ENCODE measurements around the gene TBC1D1. TPM values are rescaled to one million over a fixed set of nuclear protein-coding genes. Genes with fewer than 3 reads are reported as not detected.
A peak's percentile ranks its signal among the peaks of the same experiment; 100 is the strongest.

The TBC1D1 gene
- total and polyA plus RNA-seq, 4 experiments from 2014 or later = 15.3 to 46.7 (median 34.3) TPM

DNA sequence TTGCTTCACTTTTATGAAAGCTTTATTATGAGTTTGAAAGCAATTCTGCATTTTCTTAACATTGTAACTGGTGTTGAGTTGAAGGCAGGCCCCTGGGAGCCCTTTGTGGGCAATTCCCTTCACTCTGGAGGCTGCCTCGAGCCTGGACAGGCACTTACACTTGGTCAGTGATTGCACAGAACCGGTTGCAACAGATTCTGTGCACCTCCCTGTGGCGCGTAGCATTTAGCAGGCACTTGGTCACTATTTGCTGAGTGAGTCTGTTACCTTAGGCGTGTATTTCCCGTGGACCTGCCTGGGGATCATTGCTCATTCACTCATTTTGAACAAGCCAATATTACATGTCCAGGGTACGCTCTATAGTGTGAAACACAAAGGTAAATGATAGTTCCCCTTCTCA is 149.7 kb downstream of the TBC1D1 start:
- ChIA-PET POLR2A (ENCODE audit: partially characterized antibody) (no interaction called here), CTCF (ENCODE audit: partially characterized antibody) (interaction anchor here (1.2 kb wide), 2 partner anchors 237 to 239 kb away, joined by 4 to 5 read pairs; no protein-coding TSS in a partner anchor)
- H3K27me3 ChIP-seq (ENCODE audit: insufficient read depth, low read length) = no peaks in the 10 kb centered on the region
- H3K36me3 ChIP-seq (ENCODE audit: insufficient read depth, low read length) = no peaks in the 10 kb centered on the region
- Mint-ChIP-seq H3K4me1 (no peaks in the 10 kb centered on the region), H3K27me3 (no peaks in the 10 kb centered on the region), H3K4me3 (no peak overlapping the region), H3K27ac (peak overlapping the region in 1 of 7 donors; percentile 37), H3K9me3 (no peaks in the 10 kb centered on the region), H3K36me3 (peaks cover 31 to 54% of the 10 kb centered on the region in 2 donors)
- H3K4me1 ChIP-seq (ENCODE audit: insufficient read depth, low read length) = no peaks in the 10 kb centered on the region
- no peak overlapping the region for H3K4me3 ChIP-seq (ENCODE audit: low read length in 2 of 2)
- intact Hi-C loops (cut with micrococcal nuclease) = no loop called here
- no peaks in the 10 kb centered on the region for H3K9me3 ChIP-seq (ENCODE audit: control insufficient read depth in 1 of 2, low read length in 2 of 2)
- no peak overlapping the region for H3K27ac ChIP-seq (ENCODE audit: low read depth, low read length)
- no peak for DNase-seq

DNA sequence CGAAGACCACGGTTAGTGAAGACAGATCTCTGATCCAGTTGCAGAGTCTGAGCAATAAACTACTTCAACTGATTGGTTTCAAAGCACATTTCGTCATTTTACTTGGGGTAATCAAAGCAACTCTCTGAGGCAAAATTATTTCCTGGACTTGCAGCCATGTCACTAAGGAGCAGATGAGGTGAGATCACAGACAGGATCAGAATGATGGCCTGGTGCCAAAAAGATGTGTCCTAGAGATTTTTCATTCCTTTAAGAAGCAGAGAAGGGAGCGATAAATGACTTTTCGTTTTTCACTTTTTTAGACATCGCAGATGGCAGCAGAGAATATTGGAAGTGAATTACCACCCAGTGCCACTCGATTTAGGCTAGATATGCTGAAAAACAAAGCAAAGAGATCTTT is 153.2 kb downstream of the TBC1D1 start:
- Mint-ChIP-seq H3K27me3 (no peaks in the 10 kb centered on the region), H3K4me3 (no peak overlapping the region), H3K4me1 (no peaks in the 10 kb centered on the region), H3K27ac (peak overlapping the region in 1 of 7 donors; percentile 25), H3K9me3 (no peaks in the 10 kb centered on the region), H3K36me3 (peaks cover 32 to 49% of the 10 kb centered on the region in 2 donors)
- H3K27me3 ChIP-seq (ENCODE audit: insufficient read depth, low read length) = no peaks in the 10 kb centered on the region
- peaks cover 4% of the 10 kb centered on the region for H3K36me3 ChIP-seq (ENCODE audit: insufficient read depth, low read length)
- ChIA-PET POLR2A (ENCODE audit: partially characterized antibody) (no interaction called here), CTCF (ENCODE audit: partially characterized antibody) (interaction anchor here (0.9 kb wide), 1 partner anchor 817 kb away, joined by 3 read pairs; no protein-coding TSS in a partner anchor)
- DNase-seq = no peak
- no peaks in the 10 kb centered on the region for H3K9me3 ChIP-seq (ENCODE audit: control insufficient read depth in 1 of 2, low read length in 2 of 2)
- intact Hi-C loops (cut with micrococcal nuclease) = no loop called here
- no peak overlapping the region for H3K27ac ChIP-seq (ENCODE audit: low read depth, low read length)
- no peak overlapping the region for H3K4me3 ChIP-seq (ENCODE audit: low read length in 2 of 2)
- no peaks in the 10 kb centered on the region for H3K4me1 ChIP-seq (ENCODE audit: insufficient read depth, low read length)

DNA sequence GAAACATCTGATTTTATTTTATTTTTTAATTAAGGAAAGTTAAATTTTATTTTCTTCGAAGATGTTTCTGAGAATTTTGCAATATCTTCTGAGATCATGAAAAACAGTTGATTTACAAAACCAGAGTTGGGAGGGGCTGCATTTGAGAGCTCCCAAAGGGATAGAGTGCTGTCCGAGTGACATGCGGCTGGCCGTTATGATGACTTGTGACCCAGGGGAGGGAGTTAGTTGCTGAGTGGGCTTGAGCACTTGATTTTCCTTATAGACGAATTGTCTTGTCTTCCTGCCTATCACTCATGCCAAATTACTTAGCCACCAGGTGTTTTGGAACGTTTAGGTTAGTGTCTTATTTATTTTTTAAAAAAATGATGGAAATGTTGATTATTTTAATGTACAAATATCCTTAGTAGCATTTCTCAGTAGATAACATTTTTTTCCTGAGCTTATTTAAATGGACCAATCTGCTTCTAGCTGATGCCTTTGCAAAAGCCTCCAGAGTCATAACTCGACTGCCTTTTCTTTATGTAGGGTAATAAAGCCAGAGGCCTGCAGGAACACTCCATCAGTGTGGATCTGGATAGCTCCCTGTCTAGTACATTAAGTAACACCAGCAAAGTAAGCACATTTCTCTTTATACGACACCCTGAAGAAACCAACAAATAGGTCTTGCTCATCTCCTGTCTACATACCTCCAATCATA is 154.6 kb downstream of the TBC1D1 start:
- no peak overlapping the region for H3K4me3 Mint-ChIP-seq
- H3K27ac Mint-ChIP-seq = peak overlapping the region in 1 of 7 donors; percentile 25
- Histone ChIP-seq H3K36me3 (ENCODE audit: insufficient read depth, low read length) (peaks cover 15% of the 10 kb centered on the region), H3K27me3 (ENCODE audit: insufficient read depth, low read length) (no peaks in the 10 kb centered on the region), H3K27ac (ENCODE audit: low read depth, low read length) (no peak overlapping the region), H3K9me3 (ENCODE audit: control insufficient read depth in 1 of 2, low read length in 2 of 2) (no peaks in the 10 kb centered on the region), H3K4me1 (ENCODE audit: insufficient read depth, low read length) (no peaks in the 10 kb centered on the region), H3K4me3 (ENCODE audit: low read length in 2 of 2) (no peak overlapping the region)
- intact Hi-C loops (cut with micrococcal nuclease) = no loop called here
- no peak for DNase-seq
- ChIA-PET CTCF (ENCODE audit: partially characterized antibody) (interaction anchor here (1.3 kb wide), 2 partner anchors 10 to 17 kb away, joined by 4 to 6 read pairs; no protein-coding TSS in a partner anchor), POLR2A (ENCODE audit: partially characterized antibody) (interaction anchor here (0.7 kb wide), 1 partner anchor 10 kb away, joined by 3 read pairs; no protein-coding TSS in a partner anchor)
- peaks cover 38 to 55% of the 10 kb centered on the region in 2 donors for H3K36me3 Mint-ChIP-seq
- H3K4me1 Mint-ChIP-seq = no peaks in the 10 kb centered on the region
- H3K9me3 Mint-ChIP-seq = no peaks in the 10 kb centered on the region
- H3K27me3 Mint-ChIP-seq = no peaks in the 10 kb centered on the region

DNA sequence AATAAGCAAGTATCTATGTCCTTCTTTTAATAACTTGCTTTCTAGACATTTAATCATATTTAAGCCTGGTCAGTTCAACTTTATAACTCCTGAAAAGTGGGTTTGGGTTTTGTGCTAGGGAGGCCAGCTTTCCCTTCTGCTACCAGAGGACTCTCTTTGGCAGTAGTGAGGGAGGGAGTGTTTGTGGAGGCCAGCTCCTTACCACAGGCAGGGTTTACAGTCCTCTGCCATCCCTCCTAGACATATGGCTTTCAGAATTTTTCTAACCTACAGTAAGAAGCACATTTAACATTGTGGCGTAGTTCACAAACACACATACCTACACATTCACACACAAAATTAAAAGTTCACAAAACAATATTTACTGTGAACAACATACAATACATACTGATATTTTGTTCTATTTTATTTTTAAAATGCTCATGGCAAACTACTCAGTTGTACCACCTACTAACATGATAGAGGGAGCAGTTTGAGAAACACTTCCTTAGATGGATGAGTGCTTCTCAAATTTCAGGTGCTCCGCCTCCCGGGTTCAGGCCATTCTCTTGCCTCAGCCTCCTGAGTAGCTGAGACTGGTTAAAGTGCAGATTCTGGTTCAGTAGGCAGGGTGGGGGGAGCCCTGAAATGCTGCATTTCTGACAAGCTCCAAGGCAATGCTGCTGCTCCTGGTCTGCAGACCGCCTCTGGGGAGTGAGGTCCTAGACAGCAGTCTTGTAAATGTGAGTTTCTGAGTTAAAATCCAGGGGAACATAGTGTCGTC is 156.0 kb downstream of the TBC1D1 start:
- Histone ChIP-seq H3K27me3 (ENCODE audit: insufficient read depth, low read length) (no peaks in the 10 kb centered on the region), H3K9me3 (ENCODE audit: control insufficient read depth in 1 of 2, low read length in 2 of 2) (no peaks in the 10 kb centered on the region), H3K4me3 (ENCODE audit: low read length in 2 of 2) (no peak overlapping the region), H3K36me3 (ENCODE audit: insufficient read depth, low read length) (peaks cover 15% of the 10 kb centered on the region), H3K27ac (ENCODE audit: low read depth, low read length) (no peak overlapping the region), H3K4me1 (ENCODE audit: insufficient read depth, low read length) (no peaks in the 10 kb centered on the region)
- no peaks in the 10 kb centered on the region for H3K27me3 Mint-ChIP-seq
- peaks cover 46 to 59% of the 10 kb centered on the region in 2 donors for H3K36me3 Mint-ChIP-seq
- H3K9me3 Mint-ChIP-seq = no peaks in the 10 kb centered on the region
- intact Hi-C loops (cut with micrococcal nuclease) = no loop called here
- ChIA-PET POLR2A (ENCODE audit: partially characterized antibody) (no interaction called here), CTCF (ENCODE audit: partially characterized antibody) (interaction anchor here (0.6 kb wide), 1 partner anchor 273 kb away, joined by 3 read pairs; no protein-coding TSS in a partner anchor)
- H3K27ac Mint-ChIP-seq = peak overlapping the region in 5 of 7 donors; percentile 8 to 73 (median 24)
- no peak overlapping the region for H3K4me3 Mint-ChIP-seq
- no peaks in the 10 kb centered on the region for H3K4me1 Mint-ChIP-seq
- no peak for DNase-seq

DNA sequence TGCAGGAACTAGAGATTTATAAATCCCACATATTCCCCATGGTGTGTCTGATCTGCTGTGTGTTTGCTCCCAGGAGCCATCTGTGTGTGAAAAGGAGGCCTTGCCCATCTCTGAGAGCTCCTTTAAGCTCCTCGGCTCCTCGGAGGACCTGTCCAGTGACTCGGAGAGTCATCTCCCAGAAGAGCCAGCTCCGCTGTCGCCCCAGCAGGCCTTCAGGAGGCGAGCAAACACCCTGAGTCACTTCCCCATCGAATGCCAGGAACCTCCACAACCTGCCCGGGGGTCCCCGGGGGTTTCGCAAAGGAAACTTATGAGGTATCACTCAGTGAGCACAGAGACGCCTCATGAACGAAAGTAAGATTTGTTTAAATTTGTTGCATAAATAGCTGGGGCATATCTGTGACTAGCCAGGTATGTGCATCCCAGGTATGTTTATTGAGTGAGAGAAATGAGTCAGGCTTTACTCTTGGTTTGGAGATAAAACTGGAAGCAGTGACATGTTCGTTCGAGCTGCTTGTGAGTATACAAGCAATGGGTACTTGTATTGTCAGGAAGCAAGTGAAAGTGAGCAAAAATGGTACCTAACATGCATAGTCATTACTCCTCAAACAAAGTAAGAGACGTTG is 158.8 kb downstream of the TBC1D1 start:
- no peaks in the 10 kb centered on the region for H3K27me3 Mint-ChIP-seq
- Histone ChIP-seq H3K4me3 (ENCODE audit: low read length in 2 of 2) (no peak overlapping the region), H3K4me1 (ENCODE audit: insufficient read depth, low read length) (no peaks in the 10 kb centered on the region), H3K36me3 (ENCODE audit: insufficient read depth, low read length) (peaks cover 15% of the 10 kb centered on the region), H3K27me3 (ENCODE audit: insufficient read depth, low read length) (no peaks in the 10 kb centered on the region), H3K9me3 (ENCODE audit: control insufficient read depth in 1 of 2, low read length in 2 of 2) (no peaks in the 10 kb centered on the region), H3K27ac (ENCODE audit: low read depth, low read length) (no peak overlapping the region)
- H3K9me3 Mint-ChIP-seq = no peaks in the 10 kb centered on the region
- H3K4me3 Mint-ChIP-seq = no peak overlapping the region
- CTCF ChIA-PET (ENCODE audit: partially characterized antibody) = no interaction called here
- intact Hi-C loops (cut with micrococcal nuclease) = no loop called here
- DNase-seq = no peak
- POLR2A ChIA-PET (ENCODE audit: partially characterized antibody) = no interaction called here
- no peak overlapping the region for H3K27ac Mint-ChIP-seq
- H3K36me3 Mint-ChIP-seq = peaks cover 54 to 62% of the 10 kb centered on the region in 2 donors
- H3K4me1 Mint-ChIP-seq = no peaks in the 10 kb centered on the region

DNA sequence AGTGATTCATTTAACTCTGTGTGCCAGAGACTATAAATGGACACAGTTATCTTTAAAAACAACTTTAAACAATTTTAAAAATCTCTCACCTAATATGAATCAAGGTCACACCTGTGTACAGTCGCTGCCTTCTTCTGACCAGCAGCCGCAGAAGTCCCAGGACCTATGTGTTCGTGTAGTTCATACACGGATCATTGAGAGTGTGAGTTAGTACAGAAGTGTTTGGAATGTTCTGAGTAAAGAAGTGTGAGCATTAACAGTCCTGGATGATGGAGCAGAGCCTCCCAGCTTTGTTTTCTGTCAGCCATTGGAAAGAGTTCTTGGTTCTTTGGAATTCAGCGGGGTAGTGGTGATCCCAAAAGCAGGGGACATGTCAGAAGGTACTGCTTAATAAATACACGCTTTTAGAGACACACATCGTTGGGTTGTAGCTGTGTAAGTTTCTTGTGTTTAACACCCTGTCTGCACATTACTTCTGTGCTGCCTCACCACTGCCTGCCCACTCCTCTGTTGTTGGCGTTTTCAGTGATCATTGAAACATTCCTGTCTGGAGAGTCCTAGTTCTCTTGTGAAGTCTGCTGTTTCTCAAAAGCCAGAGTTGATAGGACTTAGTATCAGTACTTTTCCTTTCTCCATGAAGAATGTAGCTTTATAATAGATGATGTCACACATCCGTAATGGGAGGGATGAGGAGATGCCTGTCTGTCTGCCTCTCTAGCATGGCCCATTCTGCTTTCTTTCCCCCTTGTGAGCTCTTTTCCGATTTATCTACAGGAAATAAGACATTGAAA is 159.9 kb downstream of the TBC1D1 start:
- ChIA-PET CTCF (ENCODE audit: partially characterized antibody) (no interaction called here), POLR2A (ENCODE audit: partially characterized antibody) (interaction anchor here (1.0 kb wide), 1 partner anchor 224 kb away, joined by 3 read pairs; the partner anchor contains the start of gene PGM2)
- Mint-ChIP-seq H3K27me3 (no peaks in the 10 kb centered on the region), H3K9me3 (no peaks in the 10 kb centered on the region), H3K36me3 (peaks cover 61 to 66% of the 10 kb centered on the region in 2 donors), H3K4me3 (no peak overlapping the region), H3K4me1 (no peaks in the 10 kb centered on the region), H3K27ac (no peak overlapping the region)
- H3K27ac ChIP-seq (ENCODE audit: low read depth, low read length) = no peak overlapping the region
- no peaks in the 10 kb centered on the region for H3K4me1 ChIP-seq (ENCODE audit: insufficient read depth, low read length)
- no peak for DNase-seq
- H3K36me3 ChIP-seq (ENCODE audit: insufficient read depth, low read length) = peaks cover 24% of the 10 kb centered on the region
- no peak overlapping the region for H3K4me3 ChIP-seq (ENCODE audit: low read length in 2 of 2)
- intact Hi-C loops (cut with micrococcal nuclease) = no loop called here
- no peaks in the 10 kb centered on the region for H3K27me3 ChIP-seq (ENCODE audit: insufficient read depth, low read length)
- H3K9me3 ChIP-seq (ENCODE audit: control insufficient read depth in 1 of 2, low read length in 2 of 2) = no peaks in the 10 kb centered on the region

All from CD4-positive, alpha-beta memory T cell (primary cell).